SH-SY5Y (cell line): Measurements from ENCODE around the gene ATP13A4.

Experiments used
- GATA2 ChIP-seq: IDR thresholded peaks from 2 replicates; pipeline ENCODE4 v1.6.1; 2011; ENCODE audit warnings: mild to moderate bottlenecking, low read depth, low read length
- GATA3 ChIP-seq: IDR thresholded peaks from 2 replicates; pipeline ENCODE4 v1.6.1; 2011; ENCODE audit warnings: low read depth, mild to moderate bottlenecking, low read length, moderate library complexity

- no peak for TF ChIP-seq GATA2
- no peak for TF ChIP-seq GATA3
Measured at GRCh38 chr3:193506921-193507320, 47.8 kb downstream of the ATP13A4 start.
